Measurements from ENCODE around the gene UGT1A3.

Gene UGT1A3

GRCh38 chr2:233706720-233707119 lies 22.1 kb upstream of the UGT1A3 start:
- H3K4me2 ChIP-seq (ENCODE audit: low read length) = no peak overlapping the region
- no peak overlapping the region for H3K27ac ChIP-seq (ENCODE audit: low read depth, low read length, poor library complexity, severe bottlenecking)
- H3K36me3 ChIP-seq (ENCODE audit: insufficient read depth, low read length) = no peaks in the 10 kb centered on the region; the same call in 1 of the 2 replicates
- no peaks in the 10 kb centered on the region for H3K9me2 ChIP-seq (ENCODE audit: low read depth, low read length)
- no peak overlapping the region for H2AFZ ChIP-seq (ENCODE audit: low read length)
- no peaks in the 10 kb centered on the region for H3K79me2 ChIP-seq (ENCODE audit: insufficient read depth, low read length)
- no peak for TF ChIP-seq CTCF (IDR thresholded peaks at IDR 0.05; ENCODE audit: low read length)
- no peak for TF ChIP-seq EZH2 (IDR thresholded peaks at IDR 0.05; ENCODE audit: borderline replicate concordance, low read length)
- H3K4me3 ChIP-seq (ENCODE audit: low read depth, low read length, poor library complexity, severe bottlenecking) = no peak overlapping the region
- no peaks in the 10 kb centered on the region for H3K4me1 ChIP-seq (ENCODE audit: insufficient read depth, low read length, severe bottlenecking)
- no peaks in the 10 kb centered on the region for H3K9me3 ChIP-seq (ENCODE audit: low read length)
- H3F3A ChIP-seq (ENCODE audit: insufficient read depth, low read length) = no peaks in the 10 kb centered on the region
- H3K27me3 ChIP-seq (ENCODE audit: insufficient read depth, low read length) = no peaks in the 10 kb centered on the region
- H3K9ac ChIP-seq (ENCODE audit: low read length) = no peak overlapping the region
- no peaks in the 10 kb centered on the region for H4K20me1 ChIP-seq (ENCODE audit: insufficient read depth, low read length)

GRCh38 chr2:233707940-233708644 lies 20.8 kb upstream of the UGT1A3 start:
- Histone ChIP-seq H2AFZ (ENCODE audit: low read length) (no peak overlapping the region), H3F3A (ENCODE audit: insufficient read depth, low read length) (no peaks in the 10 kb centered on the region), H3K4me2 (ENCODE audit: low read length) (no peak overlapping the region), H4K20me1 (ENCODE audit: insufficient read depth, low read length) (no peaks in the 10 kb centered on the region), H3K36me3 (ENCODE audit: insufficient read depth, low read length) (no peaks in the 10 kb centered on the region; the same call in 1 of the 2 replicates), H3K9ac (ENCODE audit: low read length) (no peak overlapping the region), H3K27me3 (ENCODE audit: insufficient read depth, low read length) (no peaks in the 10 kb centered on the region), H3K4me3 (ENCODE audit: low read depth, low read length, poor library complexity, severe bottlenecking) (no peak overlapping the region), H3K9me2 (ENCODE audit: low read depth, low read length) (no peaks in the 10 kb centered on the region), H3K4me1 (ENCODE audit: insufficient read depth, low read length, severe bottlenecking) (no peaks in the 10 kb centered on the region), H3K79me2 (ENCODE audit: insufficient read depth, low read length) (no peaks in the 10 kb centered on the region), H3K27ac (ENCODE audit: low read depth, low read length, poor library complexity, severe bottlenecking) (no peak overlapping the region), H3K9me3 (ENCODE audit: low read length) (no peaks in the 10 kb centered on the region)
- no peak for TF ChIP-seq EZH2 (IDR thresholded peaks at IDR 0.05; ENCODE audit: borderline replicate concordance, low read length)
- TF ChIP-seq CTCF (IDR thresholded peaks at IDR 0.05; ENCODE audit: low read length) = no peak

- Histone ChIP-seq H3K4me2 (ENCODE audit: low read length) (no peak overlapping the region), H3K36me3 (ENCODE audit: insufficient read depth, low read length) (no peaks in the 10 kb centered on the region)
Measured at GRCh38 chr2:233708942-233709341, 19.9 kb upstream of the UGT1A3 start.

More at GRCh38 chr2:233708942-233709341, 19.9 kb upstream of the UGT1A3 start:
- H3K4me3 ChIP-seq (ENCODE audit: low read depth, low read length, poor library complexity, severe bottlenecking) = no peak overlapping the region
- no peaks in the 10 kb centered on the region for H4K20me1 ChIP-seq (ENCODE audit: insufficient read depth, low read length)
- no peak overlapping the region for H2AFZ ChIP-seq (ENCODE audit: low read length)
- H3K9ac ChIP-seq (ENCODE audit: low read length) = no peak overlapping the region
- no peak for TF ChIP-seq CTCF (IDR thresholded peaks at IDR 0.05; ENCODE audit: low read length)
- no peaks in the 10 kb centered on the region for H3F3A ChIP-seq (ENCODE audit: insufficient read depth, low read length)
- no peaks in the 10 kb centered on the region for H3K9me3 ChIP-seq (ENCODE audit: low read length)
- H3K4me1 ChIP-seq (ENCODE audit: insufficient read depth, low read length, severe bottlenecking) = no peaks in the 10 kb centered on the region
- no peak overlapping the region for H3K27ac ChIP-seq (ENCODE audit: low read depth, low read length, poor library complexity, severe bottlenecking)
- no peaks in the 10 kb centered on the region for H3K79me2 ChIP-seq (ENCODE audit: insufficient read depth, low read length)
- H3K9me2 ChIP-seq (ENCODE audit: low read depth, low read length) = no peaks in the 10 kb centered on the region
- H3K27me3 ChIP-seq (ENCODE audit: insufficient read depth, low read length) = no peaks in the 10 kb centered on the region
